NCI-H510A treated with DMSO at 0.1 percent for 48 hours (cell line): ENCODE data around the gene STXBP5L.
"Not testable (repeated sequence)": the region's sequence is repeated elsewhere in the genome, so short reads cannot be mapped to it uniquely, and the experiment has no call there.

Experiments
- DNase-seq: peaks from one replicate; lab custom pipeline; 2025; lab: John Stamatoyannopoulos, UW

Gene STXBP5L

GRCh38 chr3:121018917-121019321 lies 110.9 kb downstream of the STXBP5L start:
- DNase-seq = no peak

DNA sequence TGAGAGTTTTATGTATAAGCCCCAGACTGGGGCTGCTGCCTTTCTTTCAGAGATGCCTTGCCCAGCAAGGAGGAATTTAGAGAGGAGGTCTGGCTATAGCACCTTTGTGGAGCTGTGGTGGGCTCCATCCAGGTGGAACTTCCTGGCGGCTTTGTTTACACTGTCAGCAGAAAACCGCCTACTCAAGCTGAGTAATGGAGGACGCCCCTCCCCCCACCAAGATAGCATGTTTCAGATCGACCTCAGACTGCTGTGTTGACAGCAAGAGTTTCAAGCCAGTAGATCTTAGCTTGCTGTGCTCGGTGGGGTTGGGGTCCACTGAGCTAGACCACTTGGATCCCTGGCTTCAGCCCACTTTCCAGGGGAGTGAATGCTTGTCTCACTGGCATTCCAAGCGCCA lies 155.6 kb downstream of the STXBP5L start:
- no peak for DNase-seq

DNA sequence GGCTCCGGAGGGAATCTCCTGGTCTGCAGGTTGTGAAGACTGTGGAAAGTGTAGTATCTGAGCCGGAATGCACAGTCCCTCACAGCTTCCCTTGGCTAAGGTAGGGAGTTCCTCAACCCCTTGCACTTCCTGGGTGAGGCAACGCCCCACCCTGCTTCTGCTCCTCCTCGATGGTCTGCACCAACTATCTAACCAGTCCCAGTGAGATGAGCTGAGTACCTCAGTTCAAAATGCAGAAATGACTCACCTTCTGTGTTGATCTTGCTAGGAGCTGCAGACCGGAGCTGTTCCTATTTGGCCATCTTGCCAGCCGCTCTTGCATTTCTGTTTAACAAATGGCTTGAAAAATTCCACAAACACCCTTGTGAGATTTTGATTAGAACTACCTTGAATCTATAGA lies 156.1 kb downstream of the STXBP5L start:
- no peak for DNase-seq

- DNase-seq = no peak
Measured at GRCh38 chr3:121072133-121072532, 164.1 kb downstream of the STXBP5L start.

DNA sequence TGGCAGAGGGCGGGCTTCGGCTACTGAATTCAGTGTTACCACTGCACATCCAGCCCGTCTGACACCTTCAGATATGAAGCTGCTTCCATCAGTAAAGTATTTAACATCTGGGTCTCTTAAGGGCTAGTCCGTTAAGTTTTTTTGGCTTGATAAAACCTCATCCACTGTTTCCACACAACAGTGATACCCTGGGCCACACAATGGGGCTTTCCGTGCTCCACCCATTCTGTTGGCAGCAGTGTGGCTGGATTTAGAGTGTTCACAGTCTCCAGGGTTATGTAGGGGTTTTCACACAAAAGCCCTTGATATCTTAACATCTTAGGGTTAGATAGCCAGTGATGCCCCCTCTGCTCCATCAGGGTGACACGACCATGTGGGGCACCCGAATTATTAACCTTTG lies 165.0 kb downstream of the STXBP5L start:
- no peak for DNase-seq

DNA sequence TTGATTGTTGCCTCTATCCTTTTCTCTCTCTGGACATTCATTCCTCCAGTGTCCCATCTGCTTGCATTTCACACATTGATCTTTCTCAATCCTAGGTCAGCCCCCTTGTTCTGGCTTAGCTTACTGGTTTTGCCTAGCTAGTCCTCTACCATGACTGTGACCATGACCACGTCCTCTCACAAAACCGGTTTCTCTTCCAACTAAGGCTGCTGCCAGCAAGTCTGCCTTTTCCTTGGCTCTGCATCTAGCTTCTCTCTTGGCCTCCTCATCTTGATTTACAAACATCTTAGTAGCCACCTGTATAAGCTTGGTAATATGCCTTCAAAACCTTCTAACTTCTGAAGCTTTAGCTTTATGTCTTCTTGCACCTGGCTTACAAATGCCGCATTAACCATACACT lies 167.2 kb downstream of the STXBP5L start:
- no peak for DNase-seq

- DNase-seq = not testable (repeated sequence)
Measured at GRCh38 chr3:121078378-121079101, 170.5 kb downstream of the STXBP5L start.

- peak; percentile 31 for DNase-seq
Measured at GRCh38 chr3:121096953-121097352, 188.9 kb downstream of the STXBP5L start.

GRCh38 chr3:121111086-121111485 lies 203.1 kb downstream of the STXBP5L start:
- not testable (repeated sequence) for DNase-seq

DNA sequence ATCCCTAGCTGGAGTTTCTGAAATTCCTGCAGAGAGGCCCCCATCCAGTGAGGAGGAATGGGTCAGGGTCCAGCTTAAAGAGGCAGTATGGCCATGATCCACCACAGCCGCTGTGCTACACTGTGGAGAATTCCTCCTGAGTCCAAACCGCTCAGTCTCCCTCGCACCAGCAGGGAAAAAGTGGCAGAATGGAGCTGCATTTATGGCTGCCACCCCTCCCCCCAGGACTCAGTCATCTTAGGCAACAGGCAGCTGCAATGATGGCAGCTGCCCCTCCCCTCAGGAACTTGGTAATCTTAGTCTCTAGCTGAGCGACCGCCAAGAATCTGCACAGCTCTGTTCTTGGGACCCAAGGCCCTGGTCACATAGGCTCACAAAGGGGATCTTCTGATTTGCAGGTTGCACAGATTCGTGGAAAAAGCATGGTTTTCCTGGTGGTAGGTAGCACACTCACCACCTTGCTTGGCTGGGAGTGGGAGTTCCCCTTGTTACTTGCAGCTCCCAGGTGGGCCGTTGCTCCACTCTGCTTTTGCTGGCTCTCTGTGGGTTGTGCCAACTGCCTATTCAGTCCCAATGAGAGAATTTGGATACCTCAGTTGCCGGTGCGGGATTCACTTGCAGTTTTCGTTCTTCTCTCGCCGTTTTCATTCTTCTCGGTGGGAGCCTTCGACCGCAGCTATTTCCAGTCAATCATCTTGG lies 204.1 kb downstream of the STXBP5L start:
- DNase-seq = no peak

DNA sequence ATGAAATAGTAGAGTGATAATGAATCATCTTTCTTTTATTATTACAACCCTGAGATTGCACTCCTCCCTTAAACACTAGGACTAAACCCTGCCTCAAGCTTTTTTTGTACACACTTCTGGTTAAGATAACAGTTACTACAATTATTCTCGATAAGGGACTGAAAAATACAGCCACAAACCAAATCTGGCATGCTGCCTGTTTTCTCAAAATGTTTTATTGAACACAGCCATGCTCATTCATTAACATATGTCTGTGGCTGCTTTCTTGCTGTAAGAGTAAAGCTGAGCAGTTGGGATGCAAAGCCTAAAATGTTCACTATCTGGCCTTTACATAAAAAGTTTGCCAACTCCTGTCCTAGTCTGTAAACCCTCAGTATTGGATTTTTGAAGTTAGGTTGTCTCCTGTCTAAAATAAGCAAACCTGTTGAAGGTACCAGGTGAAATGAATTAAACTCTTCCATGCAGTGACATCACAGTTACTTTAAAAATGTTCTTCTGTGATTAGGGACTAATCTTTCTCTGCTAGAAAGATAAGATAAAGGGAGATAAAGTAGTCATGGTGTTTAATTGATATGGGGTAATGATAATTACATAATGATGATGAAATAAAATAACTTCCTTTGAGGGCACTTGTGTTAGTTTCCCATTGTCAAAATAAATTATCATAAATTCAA lies 218.2 kb downstream of the STXBP5L start:
- DNase-seq = no peak

- DNase-seq = no peak
Measured at GRCh38 chr3:121126707-121127035, 218.7 kb downstream of the STXBP5L start.

DNA sequence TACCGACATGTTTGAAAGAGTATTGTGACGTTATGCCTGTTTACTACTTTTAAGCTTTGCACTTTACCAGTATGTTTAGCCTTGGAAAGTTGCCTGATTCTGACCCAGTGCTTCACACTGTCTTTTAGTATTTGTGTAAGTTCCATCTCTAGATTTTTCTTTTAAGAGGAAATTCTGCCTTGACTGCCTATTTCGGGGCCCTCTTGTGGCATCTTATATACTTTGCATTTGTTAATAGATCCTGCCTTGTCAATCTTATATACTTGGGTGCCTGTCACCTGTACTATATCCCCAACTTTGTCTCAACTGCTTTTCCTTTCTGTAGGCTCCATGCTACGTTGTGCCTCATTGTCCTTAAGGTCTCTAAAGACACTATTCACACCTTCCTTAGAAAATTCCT lies 244.6 kb downstream of the STXBP5L start:
- no peak for DNase-seq

DNA sequence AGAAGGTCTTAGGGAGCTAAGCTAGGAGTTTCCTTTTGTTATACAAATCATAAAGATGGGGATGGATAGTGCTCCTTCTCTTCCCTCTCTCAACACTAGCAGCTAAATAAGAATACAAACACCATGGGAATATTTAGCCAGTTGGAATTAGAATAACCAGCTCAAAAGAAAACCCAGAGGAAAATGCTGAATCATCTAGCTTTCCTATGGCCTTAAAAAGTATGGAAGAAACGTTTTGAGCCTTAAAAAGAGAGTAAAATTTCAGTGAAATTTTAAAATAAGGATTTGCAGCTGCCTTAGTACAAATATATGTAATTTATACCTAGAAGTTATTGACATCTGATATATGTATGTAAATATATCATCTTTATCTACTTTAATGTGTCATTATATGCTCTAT lies 245.8 kb downstream of the STXBP5L start:
- no peak for DNase-seq

DNA sequence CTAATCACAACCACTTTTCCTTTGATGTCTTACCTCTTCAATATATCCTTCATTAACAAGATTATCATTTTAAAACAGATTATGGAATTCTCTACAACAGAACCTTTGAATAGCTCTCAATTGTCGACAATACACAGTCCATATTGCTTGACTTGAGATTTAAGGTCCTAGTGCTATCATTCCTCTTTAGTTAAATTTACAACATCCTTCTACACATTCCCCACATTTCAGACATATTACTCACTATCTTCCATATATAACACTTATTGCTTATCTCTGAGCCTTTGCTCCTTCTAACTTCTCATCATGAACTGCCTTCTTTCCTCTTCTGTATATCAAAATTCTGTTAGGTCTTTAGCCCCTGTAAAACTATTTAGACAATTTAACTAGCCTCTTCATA lies 247.0 kb downstream of the STXBP5L start:
- DNase-seq = no peak

DNA sequence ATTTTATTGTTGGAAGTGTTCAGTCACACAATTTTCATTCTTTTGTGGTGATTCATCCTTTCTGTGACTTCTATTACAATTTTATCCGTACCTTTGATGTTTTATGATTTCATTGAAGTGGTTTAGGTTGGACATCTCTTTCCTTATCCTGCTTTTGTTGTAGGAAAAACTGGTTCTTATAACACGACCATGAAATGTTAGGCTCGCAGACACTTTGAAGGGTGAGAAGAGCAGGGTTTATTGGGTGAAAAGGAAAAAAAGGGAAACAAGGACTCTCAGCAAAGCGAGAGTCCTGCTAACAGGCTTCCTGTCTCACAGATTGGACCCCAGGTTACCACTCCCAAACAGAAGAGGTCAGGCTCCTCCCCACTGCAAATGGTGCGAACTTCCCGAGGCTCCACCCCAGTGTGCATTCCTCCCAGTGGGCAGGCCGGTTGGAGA lies 257.4 kb downstream of the STXBP5L start:
- no peak for DNase-seq

- no peak for DNase-seq
Measured at GRCh38 chr3:121167374-121168139, 259.6 kb downstream of the STXBP5L start.

- no peak for DNase-seq
Measured at GRCh38 chr3:121175083-121175482, 267.1 kb downstream of the STXBP5L start.

GRCh38 chr3:121190626-121191025 lies 282.6 kb downstream of the STXBP5L start:
- DNase-seq = not testable (repeated sequence)

DNA sequence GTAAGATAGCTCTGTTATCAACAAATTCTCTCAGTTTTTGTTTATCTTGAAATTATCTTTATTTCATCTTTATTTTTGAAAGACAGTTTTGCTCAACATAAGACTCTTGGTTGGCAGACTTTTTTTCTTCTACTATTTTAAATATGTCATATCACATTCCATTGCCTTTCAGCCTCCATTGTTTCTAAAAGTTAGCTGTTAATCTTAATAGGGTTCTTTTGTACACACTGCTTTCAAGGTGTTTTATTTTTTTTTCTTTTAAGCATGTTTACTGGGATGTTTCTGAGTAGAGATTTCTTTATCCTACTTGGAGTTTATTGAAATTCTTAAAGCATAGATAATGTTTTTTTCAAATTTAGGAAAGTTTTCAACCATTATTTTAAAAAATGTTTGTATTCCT lies 294.6 kb downstream of the STXBP5L start:
- no peak for DNase-seq

DNA sequence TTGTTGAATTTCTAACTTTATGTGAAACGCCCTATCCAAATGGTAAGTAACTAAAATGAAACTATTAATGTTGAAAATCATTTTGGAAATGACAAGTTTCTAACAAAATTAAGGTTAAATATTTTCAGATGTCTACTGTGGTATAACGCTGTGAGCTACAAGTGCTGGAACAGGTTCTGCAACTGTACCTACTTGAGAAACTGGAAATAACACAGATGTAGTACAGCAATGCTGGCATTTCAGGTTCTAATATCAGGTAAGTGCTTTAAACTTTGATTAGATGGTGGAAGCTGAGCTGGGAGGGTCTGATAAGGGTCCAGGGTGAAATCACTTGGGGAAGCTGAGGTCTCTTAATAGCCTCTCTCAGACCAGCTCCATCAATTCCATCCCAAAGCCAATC lies 315.1 kb downstream of the STXBP5L start:
- no peak for DNase-seq

DNA sequence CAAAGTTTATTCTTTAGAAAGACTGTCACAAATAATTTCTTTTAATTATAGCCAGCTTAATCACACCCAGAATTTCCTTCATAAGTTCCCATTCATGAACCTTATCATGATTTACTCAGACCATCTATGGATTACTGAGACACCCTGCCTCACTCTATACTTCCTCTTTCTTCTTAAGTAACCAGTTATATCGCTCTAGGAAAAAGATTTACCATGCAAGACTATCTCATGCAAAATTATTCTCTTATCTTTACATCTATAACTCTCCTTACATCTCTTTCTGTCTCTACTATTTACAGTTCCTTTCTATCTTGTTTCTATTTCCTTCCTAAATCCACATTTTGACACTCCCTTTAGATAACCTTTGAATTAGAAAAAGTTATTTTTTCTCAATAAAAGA lies 321.0 kb downstream of the STXBP5L start:
- DNase-seq = no peak
